WTC11 (cell line): ENCODE measurements around the gene ACSBG1.

Source experiments
- ATF2 ChIP-seq: sonication (generic); formaldehyde crosslinking; IDR thresholded peaks from 2 replicates; pipeline ENCODE4 v1.8.1; 2022; ENCODE audit warnings: low read depth, missing genetic modification reagents, borderline replicate concordance
- E2F1 ChIP-seq: sonication (generic); formaldehyde crosslinking; IDR thresholded peaks from 2 replicates; pipeline ENCODE4 v1.8.0; 2022; ENCODE audit warnings: mild to moderate bottlenecking, missing genetic modification reagents
- ETV6 ChIP-seq: sonication (generic); formaldehyde crosslinking; IDR thresholded peaks from 2 replicates; pipeline ENCODE4 v1.8.1; 2022; ENCODE audit warnings: mild to moderate bottlenecking, missing genetic modification reagents
- FOXK1 ChIP-seq: sonication (generic); formaldehyde crosslinking; IDR thresholded peaks from 2 replicates; pipeline ENCODE4 v1.8.0; 2022; ENCODE audit warnings: mild to moderate bottlenecking, moderate library complexity, missing genetic modification reagents
- NFE2L1 ChIP-seq: sonication (generic); formaldehyde crosslinking; IDR thresholded peaks from 2 replicates; pipeline ENCODE4 v1.8.1; 2023; ENCODE audit warnings: missing genetic modification reagents
- NR1H2 ChIP-seq: sonication (generic); formaldehyde crosslinking; IDR thresholded peaks from 2 replicates; pipeline ENCODE4 v1.9.0; 2021; ENCODE audit warnings: mild to moderate bottlenecking, moderate library complexity, missing genetic modification reagents
- ZNF512 ChIP-seq: sonication (generic); formaldehyde crosslinking; IDR thresholded peaks from 2 replicates; pipeline ENCODE4 v1.8.1; 2022; ENCODE audit warnings: missing genetic modification reagents, borderline replicate concordance
- TF ChIP-seq, protein P1 (sequence below): fragments of 200-600 bp; IDR thresholded peaks from 2 replicates; pipeline ENCODE4 v1.8.0; 2022; ENCODE audit warnings: antibody characterized with exemption
- TF ChIP-seq, protein P2 (sequence below): sonication (generic); formaldehyde crosslinking; IDR thresholded peaks from 2 replicates; pipeline ENCODE4 v1.8.1; 2022; ENCODE audit warnings: mild to moderate bottlenecking, moderate library complexity, missing genetic modification reagents

GRCh38 chr15:78142332-78142731 lies 92.0 kb downstream of the ACSBG1 start:
- TF ChIP-seq NFE2L1 (CRISPR knock-in tag) (no peak), FOXK1 (CRISPR knock-in tag) (no peak), NR1H2 (CRISPR knock-in tag) (no peak), E2F1 (no peak), ETV6 (CRISPR knock-in tag) (no peak), ATF2 (CRISPR knock-in tag) (no peak), ZNF512 (CRISPR knock-in tag) (no peak)
- TF ChIP-seq, protein P1, sequence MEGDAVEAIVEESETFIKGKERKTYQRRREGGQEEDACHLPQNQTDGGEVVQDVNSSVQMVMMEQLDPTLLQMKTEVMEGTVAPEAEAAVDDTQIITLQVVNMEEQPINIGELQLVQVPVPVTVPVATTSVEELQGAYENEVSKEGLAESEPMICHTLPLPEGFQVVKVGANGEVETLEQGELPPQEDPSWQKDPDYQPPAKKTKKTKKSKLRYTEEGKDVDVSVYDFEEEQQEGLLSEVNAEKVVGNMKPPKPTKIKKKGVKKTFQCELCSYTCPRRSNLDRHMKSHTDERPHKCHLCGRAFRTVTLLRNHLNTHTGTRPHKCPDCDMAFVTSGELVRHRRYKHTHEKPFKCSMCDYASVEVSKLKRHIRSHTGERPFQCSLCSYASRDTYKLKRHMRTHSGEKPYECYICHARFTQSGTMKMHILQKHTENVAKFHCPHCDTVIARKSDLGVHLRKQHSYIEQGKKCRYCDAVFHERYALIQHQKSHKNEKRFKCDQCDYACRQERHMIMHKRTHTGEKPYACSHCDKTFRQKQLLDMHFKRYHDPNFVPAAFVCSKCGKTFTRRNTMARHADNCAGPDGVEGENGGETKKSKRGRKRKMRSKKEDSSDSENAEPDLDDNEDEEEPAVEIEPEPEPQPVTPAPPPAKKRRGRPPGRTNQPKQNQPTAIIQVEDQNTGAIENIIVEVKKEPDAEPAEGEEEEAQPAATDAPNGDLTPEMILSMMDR: no peak
- TF ChIP-seq, protein P2, sequence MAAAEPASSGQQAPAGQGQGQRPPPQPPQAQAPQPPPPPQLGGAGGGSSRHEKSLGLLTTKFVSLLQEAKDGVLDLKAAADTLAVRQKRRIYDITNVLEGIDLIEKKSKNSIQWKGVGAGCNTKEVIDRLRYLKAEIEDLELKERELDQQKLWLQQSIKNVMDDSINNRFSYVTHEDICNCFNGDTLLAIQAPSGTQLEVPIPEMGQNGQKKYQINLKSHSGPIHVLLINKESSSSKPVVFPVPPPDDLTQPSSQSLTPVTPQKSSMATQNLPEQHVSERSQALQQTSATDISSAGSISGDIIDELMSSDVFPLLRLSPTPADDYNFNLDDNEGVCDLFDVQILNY (CRISPR knock-in tag): no peak
